LNCaP clone FGC (cell line): ENCODE measurements around the gene DNMT3A.
A peak's percentile ranks its signal among the peaks of the same experiment; 100 is the strongest.

ENCODE experiments used
- DNase-seq: peaks from one replicate; pipeline ENCODE4 v3.0.0-alpha.2; 2011; ENCODE audit warnings: low read depth
- H3K4me3 ChIP-seq: 2 replicates; pipeline ENCODE4 v1.5.1; 2011; ENCODE audit warnings: mild to moderate bottlenecking, low read depth, low read length, control low read depth
- TF ChIP-seq, protein P1 (sequence below): IDR thresholded peaks from 2 replicates; pipeline ENCODE4 v1.5.1; 2012; ENCODE audit warnings: mild to moderate bottlenecking; ENCODE audit not compliant: control insufficient read depth, insufficient read depth; ENCODE audit errors: extremely low read depth

The DNMT3A gene

DNA sequence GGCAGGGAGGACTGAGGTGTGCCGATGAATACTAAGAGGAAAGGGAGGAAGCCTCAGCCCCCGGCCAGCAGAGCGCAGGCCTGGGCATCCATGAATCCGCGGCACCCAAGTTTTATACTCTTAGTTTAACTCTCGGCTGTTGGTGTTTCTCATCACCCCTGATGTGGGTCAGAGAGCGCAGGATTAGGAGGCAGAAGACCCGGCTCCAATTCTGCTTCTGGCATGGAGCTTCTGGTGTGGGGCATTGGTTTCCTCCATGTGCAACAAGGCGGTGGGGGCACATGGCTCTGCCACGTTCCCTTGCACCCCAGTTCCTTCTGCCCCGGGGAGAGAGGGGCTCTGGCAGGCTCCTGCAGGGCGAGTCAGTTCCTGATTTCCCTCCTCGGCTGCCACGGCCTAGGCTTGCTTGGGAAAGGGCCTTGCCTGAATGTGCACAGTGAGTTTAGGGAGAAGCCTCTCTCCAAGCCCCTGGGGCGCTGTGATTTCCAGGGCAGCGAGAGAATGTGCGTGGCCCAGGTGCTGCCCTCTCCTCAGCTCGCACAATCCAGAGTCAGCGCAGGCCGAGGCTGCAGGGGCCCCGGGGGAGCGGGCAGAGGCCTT is 36.2 kb upstream of the DNMT3A start:
- TF ChIP-seq, protein P1, sequence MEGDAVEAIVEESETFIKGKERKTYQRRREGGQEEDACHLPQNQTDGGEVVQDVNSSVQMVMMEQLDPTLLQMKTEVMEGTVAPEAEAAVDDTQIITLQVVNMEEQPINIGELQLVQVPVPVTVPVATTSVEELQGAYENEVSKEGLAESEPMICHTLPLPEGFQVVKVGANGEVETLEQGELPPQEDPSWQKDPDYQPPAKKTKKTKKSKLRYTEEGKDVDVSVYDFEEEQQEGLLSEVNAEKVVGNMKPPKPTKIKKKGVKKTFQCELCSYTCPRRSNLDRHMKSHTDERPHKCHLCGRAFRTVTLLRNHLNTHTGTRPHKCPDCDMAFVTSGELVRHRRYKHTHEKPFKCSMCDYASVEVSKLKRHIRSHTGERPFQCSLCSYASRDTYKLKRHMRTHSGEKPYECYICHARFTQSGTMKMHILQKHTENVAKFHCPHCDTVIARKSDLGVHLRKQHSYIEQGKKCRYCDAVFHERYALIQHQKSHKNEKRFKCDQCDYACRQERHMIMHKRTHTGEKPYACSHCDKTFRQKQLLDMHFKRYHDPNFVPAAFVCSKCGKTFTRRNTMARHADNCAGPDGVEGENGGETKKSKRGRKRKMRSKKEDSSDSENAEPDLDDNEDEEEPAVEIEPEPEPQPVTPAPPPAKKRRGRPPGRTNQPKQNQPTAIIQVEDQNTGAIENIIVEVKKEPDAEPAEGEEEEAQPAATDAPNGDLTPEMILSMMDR: no peak
- no peak for DNase-seq
- no peak overlapping the region for H3K4me3 ChIP-seq

DNA sequence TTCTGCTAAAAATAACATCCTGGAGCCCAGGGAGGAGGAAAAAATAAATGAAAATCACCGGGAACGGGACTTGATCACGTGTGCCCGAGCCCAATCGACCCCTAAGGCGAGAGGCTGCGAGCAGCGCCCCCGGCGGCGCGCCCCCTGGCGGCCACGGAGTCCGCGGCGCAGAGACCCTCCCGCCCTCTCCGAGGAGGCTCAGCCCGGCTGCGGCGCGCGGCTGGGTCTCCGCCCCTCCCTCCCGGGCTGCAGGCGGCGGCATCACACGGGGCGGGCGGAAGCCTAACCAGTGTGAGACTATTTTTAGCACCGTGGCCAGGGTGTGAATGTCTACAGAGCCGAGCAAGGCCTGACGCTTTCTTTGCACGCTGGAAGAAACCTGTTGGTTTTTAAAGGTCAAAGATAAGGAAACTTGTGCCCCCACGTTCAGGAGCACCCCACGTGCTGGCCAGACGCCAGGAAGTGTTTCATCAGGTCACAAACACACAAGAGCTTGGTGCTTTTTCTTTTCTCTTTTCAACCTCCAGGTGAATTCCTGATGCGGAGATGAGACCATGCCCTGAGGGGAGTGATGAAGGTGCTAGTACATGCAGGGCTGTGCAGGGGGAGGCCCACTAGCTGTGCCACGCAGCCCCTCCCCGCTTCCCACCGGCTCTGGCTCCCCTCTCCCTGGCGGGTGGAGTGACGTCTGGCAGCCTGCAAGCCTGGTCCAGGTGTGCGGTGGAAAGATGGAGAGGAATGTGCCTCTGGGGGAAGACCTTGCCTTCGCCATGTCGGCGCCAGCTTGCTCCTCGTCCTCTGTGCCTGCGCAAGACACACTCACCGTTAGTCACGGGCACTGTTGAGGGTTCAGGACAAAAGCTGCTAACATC is 35.3 kb upstream of the DNMT3A start:
- H3K4me3 ChIP-seq: no peak overlapping the region
- TF ChIP-seq, protein P1: peak; percentile 84
- peak; percentile 26 for DNase-seq

DNA sequence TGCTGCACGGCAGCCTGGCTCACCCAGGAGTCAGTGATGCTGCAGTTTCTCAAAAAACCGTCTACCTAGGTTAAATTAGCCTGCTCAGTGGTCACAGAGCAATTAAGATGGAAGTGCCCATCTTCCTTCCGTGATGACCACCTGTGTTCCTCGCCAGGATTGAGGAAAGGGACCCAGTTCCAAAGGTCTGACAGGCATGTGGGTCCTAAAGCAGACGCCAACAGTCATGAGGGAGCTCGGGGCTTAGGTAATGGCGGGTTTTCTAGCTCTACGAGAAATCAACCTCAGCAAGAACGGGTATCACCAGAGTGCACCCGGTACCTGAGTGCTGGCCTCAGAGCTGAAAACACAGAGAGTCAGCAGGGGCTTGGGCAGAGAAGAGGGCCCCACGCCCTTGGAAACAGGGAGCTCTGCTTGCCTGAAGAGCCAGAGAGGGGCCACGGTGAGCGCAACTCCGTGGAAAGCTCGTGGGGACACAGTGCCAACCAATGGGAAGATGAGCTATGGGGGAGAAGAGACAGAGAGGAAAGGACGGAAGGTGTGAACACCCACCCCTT is 34.3 kb upstream of the DNMT3A start:
- no peak overlapping the region for H3K4me3 ChIP-seq
- DNase-seq: no peak
- TF ChIP-seq, protein P1: no peak

DNA sequence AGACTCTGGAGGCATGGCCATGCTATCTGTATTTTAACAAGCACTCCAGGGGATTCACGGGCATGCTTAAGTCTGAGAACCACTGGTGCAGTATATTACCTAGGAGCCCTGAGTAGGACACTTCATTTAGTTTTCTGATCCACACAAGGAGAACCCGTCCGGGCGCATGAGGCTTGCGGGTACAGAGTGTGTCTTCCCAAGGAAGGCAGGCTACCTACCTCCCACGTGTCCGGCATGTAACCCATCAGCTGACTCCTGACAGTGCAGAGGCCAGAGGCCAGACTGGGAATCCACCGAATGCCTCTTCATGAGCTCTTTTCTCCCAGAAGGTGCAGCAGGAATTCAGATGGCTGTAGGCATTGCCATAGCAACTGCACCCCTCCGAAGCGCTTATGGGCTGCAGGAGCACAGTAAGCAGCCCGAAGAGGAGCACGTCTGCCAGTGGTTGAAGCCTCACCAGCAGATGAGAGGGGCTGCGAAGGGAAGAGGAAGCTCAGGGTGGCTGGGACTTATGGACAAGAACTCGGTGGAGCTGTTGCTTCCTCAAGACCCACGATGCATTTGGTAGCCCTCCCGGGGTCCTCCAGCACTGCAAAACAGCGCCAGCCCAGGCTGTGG is 33.8 kb upstream of the DNMT3A start:
- no peak for DNase-seq
- TF ChIP-seq, protein P1: no peak
- no peak overlapping the region for H3K4me3 ChIP-seq

DNA sequence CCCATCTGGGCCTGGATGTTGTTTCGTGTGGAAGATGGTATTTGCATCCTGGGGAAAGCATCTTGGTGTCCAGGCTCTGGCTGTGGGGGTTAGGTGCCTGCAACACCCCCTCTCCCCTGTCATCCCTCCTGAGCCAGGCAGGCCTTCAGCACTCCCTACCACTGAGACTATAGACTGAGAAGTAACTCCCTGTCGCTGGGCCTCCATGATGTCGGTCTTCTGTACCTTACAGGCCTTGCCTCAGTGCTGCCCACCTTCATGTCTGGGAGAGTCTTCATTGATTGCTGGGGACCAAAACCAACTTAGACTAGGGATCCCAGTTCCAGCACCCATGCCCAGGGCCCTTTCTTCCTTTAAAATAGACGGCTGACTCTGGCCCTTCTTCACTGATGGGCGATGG is 33.1 kb upstream of the DNMT3A start:
- no peak for DNase-seq
- no peak overlapping the region for H3K4me3 ChIP-seq
- TF ChIP-seq, protein P1: no peak

DNA sequence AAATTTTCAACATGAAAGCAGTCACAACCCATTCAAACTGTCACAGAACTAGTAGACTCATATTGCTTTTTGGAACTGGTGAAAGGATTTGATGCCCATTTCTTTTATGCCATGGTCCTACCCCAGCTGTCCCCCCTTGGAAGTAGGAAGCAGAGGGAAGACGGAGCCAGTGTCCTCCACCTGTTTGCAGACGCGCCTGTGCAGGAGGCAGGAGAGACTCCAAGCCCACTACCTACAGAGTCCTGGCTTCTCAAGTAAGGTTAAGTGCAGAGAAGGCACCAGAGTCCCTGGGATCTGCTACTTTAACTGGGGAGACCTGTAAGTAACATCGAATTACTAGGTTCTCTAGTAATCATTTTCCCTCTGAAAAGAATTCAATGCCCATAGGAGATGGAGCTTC is 32.7 kb upstream of the DNMT3A start:
- TF ChIP-seq, protein P1: no peak
- no peak overlapping the region for H3K4me3 ChIP-seq
- no peak for DNase-seq
